Astrocyte (in vitro differentiated cells and primary cell): ENCODE results near the gene DYTN. TPM values are rescaled to one million over a fixed set of nuclear protein-coding genes. Genes with fewer than 3 reads are reported as not detected.
A peak's percentile ranks its signal among the peaks of the same experiment; 100 is the strongest.

Experiments used
- DNase-seq: peaks from one replicate; pipeline ENCODE4 v3.0.0-alpha.2; 2010; ENCODE audit warnings: low read depth
- FAIRE-seq: peaks from 2 replicates; lab custom pipeline; 2011; peaks lifted over from hg19 to GRCh38; lab: Jason Lieb, UNC
- H2AFZ ChIP-seq: 2 replicates; pipeline ENCODE4 v1.6.0; 2012; ENCODE audit warnings: low read depth, low read length, inconsistent platforms
- H3K27ac ChIP-seq: 2 replicates; pipeline ENCODE4 v1.5.1; 2011; ENCODE audit warnings: low read depth, low read length, inconsistent platforms
- H3K27me3 ChIP-seq: 2 replicates; pipeline ENCODE4 v1.6.0; 2011; ENCODE audit warnings: low read length, inconsistent platforms; ENCODE audit not compliant: insufficient read depth
- H3K36me3 ChIP-seq: 2 replicates; pipeline ENCODE4 v1.5.1; 2011; ENCODE audit warnings: low read length, inconsistent platforms; ENCODE audit not compliant: insufficient read depth
- H3K4me1 ChIP-seq: 2 replicates; pipeline ENCODE4 v1.5.1; 2011; ENCODE audit warnings: low read length, inconsistent platforms; ENCODE audit not compliant: insufficient read depth
- H3K4me2 ChIP-seq: 2 replicates; pipeline ENCODE4 v1.6.0; 2012; ENCODE audit warnings: low read length, inconsistent platforms
- H3K4me3 ChIP-seq: 2 replicates; pipeline ENCODE4 v1.5.1; 2011; ENCODE audit warnings: low read depth, mild to moderate bottlenecking, low read length, inconsistent platforms; ENCODE audit not compliant: insufficient read depth
- H3K79me2 ChIP-seq: 2 replicates; pipeline ENCODE4 v1.6.0; 2012; ENCODE audit warnings: mild to moderate bottlenecking, low read length, inconsistent platforms; ENCODE audit not compliant: insufficient read depth
- H3K9ac ChIP-seq: 2 replicates; pipeline ENCODE4 v1.6.0; 2012; ENCODE audit warnings: mild to moderate bottlenecking, low read length, inconsistent platforms
- H3K9me3 ChIP-seq: 2 replicates; pipeline ENCODE4 v1.5.1; 2012; ENCODE audit warnings: low read depth, mild to moderate bottlenecking, low read length, inconsistent platforms; ENCODE audit not compliant: insufficient read depth
- H4K20me1 ChIP-seq: 2 replicates; pipeline ENCODE4 v1.6.0; 2012; ENCODE audit warnings: low read length, inconsistent platforms; ENCODE audit not compliant: insufficient read depth
- H3K27ac Mint-ChIP-seq: one replicate; pipeline ENCODE4 v1.8.0; 2021; ENCODE audit warnings: mild to moderate bottlenecking, mixed read lengths; ENCODE audit not compliant: unreplicated experiment
- H3K27me3 Mint-ChIP-seq: one replicate; pipeline ENCODE4 v1.8.0; 2021; ENCODE audit warnings: low read depth, mixed read lengths; ENCODE audit not compliant: unreplicated experiment
- H3K36me3 Mint-ChIP-seq: one replicate; pipeline ENCODE4 v1.8.0; 2021; ENCODE audit warnings: low read depth, mixed read lengths; ENCODE audit not compliant: unreplicated experiment
- H3K4me1 Mint-ChIP-seq: one replicate; pipeline ENCODE4 v1.8.0; 2021; ENCODE audit warnings: low read depth, mixed read lengths; ENCODE audit not compliant: unreplicated experiment
- H3K4me3 Mint-ChIP-seq: one replicate; pipeline ENCODE4 v1.8.0; 2021; ENCODE audit warnings: mild to moderate bottlenecking, moderate library complexity, mixed read lengths; ENCODE audit not compliant: unreplicated experiment
- H3K9me3 Mint-ChIP-seq: one replicate; pipeline ENCODE4 v1.8.0; 2021; ENCODE audit warnings: mild to moderate bottlenecking, mixed read lengths; ENCODE audit not compliant: unreplicated experiment
- CTCF ChIP-seq: IDR thresholded peaks from 2 replicates; pipeline ENCODE4 v1.5.1; 2011; ENCODE audit warnings: low read depth, mild to moderate bottlenecking, inconsistent platforms, low read length, moderate library complexity; ENCODE audit not compliant: insufficient read depth
- EZH2 ChIP-seq: IDR thresholded peaks from 2 replicates; pipeline ENCODE4 v1.6.1; 2012; ENCODE audit warnings: mild to moderate bottlenecking, low read length, inconsistent platforms; ENCODE audit not compliant: insufficient read depth
- total RNA-seq: library from RNA; stranded (reverse); gene quantifications from 2 replicates; pipeline ENCODE4 v1.2.1, GENCODE V29; 2021

Gene DYTN
- total RNA-seq, 1 donor from 2014 or later: not detected

DNA sequence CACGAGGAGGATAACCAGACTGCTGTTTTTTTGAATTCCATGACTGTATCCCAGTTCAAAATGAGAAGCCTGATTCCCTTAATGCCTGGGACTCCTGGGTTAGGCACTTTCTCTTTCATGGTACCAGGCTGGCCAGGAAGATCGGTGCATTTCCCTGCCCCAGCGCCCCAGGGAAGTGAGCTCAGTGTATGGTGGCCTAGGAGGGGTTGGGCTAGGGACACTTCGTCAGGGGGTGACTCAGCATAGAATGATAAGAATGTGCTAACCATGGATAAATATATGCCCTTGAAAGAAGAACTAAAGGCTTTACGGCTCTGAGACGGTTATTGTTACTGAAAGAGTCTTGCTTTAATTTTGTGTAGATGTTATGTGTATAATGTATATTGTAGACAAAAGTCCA lies 103.4 kb downstream of the DYTN start:
- Histone ChIP-seq H3K9ac (no peak overlapping the region), H3K4me2 (peak overlapping the region; percentile 26), H3K27me3 (no peaks in the 10 kb centered on the region), H2AFZ (no peak overlapping the region), H3K36me3 (no peaks in the 10 kb centered on the region), H3K4me1 (peaks cover 6% of the 10 kb centered on the region), H3K79me2 (no peaks in the 10 kb centered on the region), H3K4me3 (no peak overlapping the region), H3K27ac (no peak overlapping the region), H4K20me1 (no peaks in the 10 kb centered on the region), H3K9me3 (no peaks in the 10 kb centered on the region)
- no peaks in the 10 kb centered on the region for H3K9me3 Mint-ChIP-seq
- no peaks in the 10 kb centered on the region for H3K27me3 Mint-ChIP-seq
- TF ChIP-seq EZH2: no peak
- TF ChIP-seq CTCF: no peak
- H3K36me3 Mint-ChIP-seq: no peaks in the 10 kb centered on the region
- FAIRE-seq: no peak
- H3K27ac Mint-ChIP-seq: peak overlapping the region; percentile 36
- no peak overlapping the region for H3K4me3 Mint-ChIP-seq
- peak; percentile 35 for DNase-seq
- H3K4me1 Mint-ChIP-seq: peaks cover 15% of the 10 kb centered on the region

DNA sequence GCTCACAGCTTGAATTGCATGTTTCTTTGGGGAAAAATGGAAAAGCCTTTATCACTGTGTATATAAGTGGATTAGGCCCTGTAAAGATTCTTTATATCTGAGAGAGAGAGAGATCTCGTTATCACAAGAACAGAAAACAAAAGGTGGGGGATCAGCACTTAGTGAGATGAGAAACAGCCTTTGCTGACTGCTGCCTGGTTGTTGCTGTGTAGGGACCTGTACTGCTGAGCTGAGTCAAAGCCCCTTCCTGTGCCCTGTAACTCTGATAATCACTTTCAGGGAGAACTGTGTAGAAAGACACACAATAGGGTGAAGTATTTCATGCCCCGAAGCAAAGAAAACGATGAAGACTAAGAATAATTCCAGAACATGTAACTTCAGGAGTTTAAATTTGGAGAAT lies 106.5 kb downstream of the DYTN start:
- Histone ChIP-seq H3K9me3 (no peaks in the 10 kb centered on the region), H3K4me3 (no peak overlapping the region), H3K4me2 (no peak overlapping the region), H4K20me1 (no peaks in the 10 kb centered on the region), H3K36me3 (no peaks in the 10 kb centered on the region), H3K27ac (no peak overlapping the region), H3K9ac (no peak overlapping the region), H2AFZ (no peak overlapping the region), H3K4me1 (peaks cover 6% of the 10 kb centered on the region), H3K27me3 (no peaks in the 10 kb centered on the region), H3K79me2 (no peaks in the 10 kb centered on the region)
- TF ChIP-seq EZH2: no peak
- TF ChIP-seq CTCF: no peak
- no peak for DNase-seq
- Mint-ChIP-seq H3K4me3 (no peak overlapping the region), H3K27me3 (no peaks in the 10 kb centered on the region), H3K36me3 (no peaks in the 10 kb centered on the region), H3K27ac (no peak overlapping the region), H3K9me3 (no peaks in the 10 kb centered on the region), H3K4me1 (peaks cover 15% of the 10 kb centered on the region)
- no peak for FAIRE-seq

GRCh38 chr2:206611191-206611590 lies 107.0 kb downstream of the DYTN start:
- Mint-ChIP-seq H3K9me3 (no peaks in the 10 kb centered on the region), H3K27me3 (no peaks in the 10 kb centered on the region), H3K4me3 (no peak overlapping the region), H3K27ac (no peak overlapping the region), H3K36me3 (no peaks in the 10 kb centered on the region), H3K4me1 (peaks cover 15% of the 10 kb centered on the region)
- H3K36me3 ChIP-seq: no peaks in the 10 kb centered on the region
- FAIRE-seq (no peak), DNase-seq (no peak)
- H2AFZ ChIP-seq: no peak overlapping the region
- H3K4me3 ChIP-seq: no peak overlapping the region
- H3K9me3 ChIP-seq: no peaks in the 10 kb centered on the region
- H3K9ac ChIP-seq: no peak overlapping the region
- H4K20me1 ChIP-seq: no peaks in the 10 kb centered on the region
- H3K27me3 ChIP-seq: no peaks in the 10 kb centered on the region
- no peak overlapping the region for H3K27ac ChIP-seq
- H3K79me2 ChIP-seq: no peaks in the 10 kb centered on the region
- no peak overlapping the region for H3K4me2 ChIP-seq
- peaks cover 6% of the 10 kb centered on the region for H3K4me1 ChIP-seq
- TF ChIP-seq EZH2 (no peak), CTCF (no peak)
